GM23338 (cell line): ENCODE data around the gene TCERG1L. TPM values are rescaled to one million over a fixed set of nuclear protein-coding genes. Genes with fewer than 3 reads are reported as not detected.

Experiments
- ATAC-seq: fragments of 200-7000 bp; cut with Tn5 transposase; 3 replicates; pipeline ENCODE4 v1.9.1; 2020
- DNase-seq: peaks from one replicate; pipeline ENCODE4 v3.0.0-alpha.2; 2015; ENCODE audit warnings: low spot score
- H2AFZ ChIP-seq: fragments of 200-600 bp; sonication (generic); 2 replicates; pipeline ENCODE4 v1.8.0; 2016; ENCODE audit warnings: antibody characterized with exemption, mild to moderate bottlenecking, moderate library complexity
- H3F3A ChIP-seq: fragments of 200-600 bp; sonication (generic); replicated peaks from 2 replicates; pipeline ENCODE4 v1.8.0; 2017; ENCODE audit warnings: antibody characterized with exemption, mixed run types, low read depth
- H3K27ac ChIP-seq: fragments of 200-600 bp; sonication (generic); 2 replicates; pipeline ENCODE4 v1.6.1; 2016; ENCODE audit warnings: low read depth
- H3K27me3 ChIP-seq: fragments of 200-600 bp; sonication (generic); 2 replicates; pipeline ENCODE4 v1.8.0; 2016; ENCODE audit warnings: mild to moderate bottlenecking, mixed run types, moderate library complexity; ENCODE audit not compliant: insufficient read depth
- H3K36me3 ChIP-seq: fragments of 200-600 bp; sonication (generic); 2 replicates; pipeline ENCODE4 v1.8.0; 2016; ENCODE audit warnings: mild to moderate bottlenecking; ENCODE audit not compliant: insufficient read depth
- H3K4me1 ChIP-seq: fragments of 200-600 bp; sonication (generic); 2 replicates; pipeline ENCODE4 v1.8.0; 2016; ENCODE audit warnings: mild to moderate bottlenecking, moderate library complexity; ENCODE audit not compliant: insufficient read depth
- H3K4me2 ChIP-seq: fragments of 200-600 bp; sonication (generic); 2 replicates; pipeline ENCODE4 v1.7.1; 2017; ENCODE audit warnings: mixed run types
- H3K4me3 ChIP-seq: fragments of 200-600 bp; sonication (generic); 2 replicates; pipeline ENCODE4 v1.6.1; 2016; ENCODE audit warnings: mixed run types
- H3K79me2 ChIP-seq: fragments of 200-600 bp; sonication (generic); replicated peaks from 2 replicates; pipeline ENCODE4 v1.8.0; 2017; ENCODE audit warnings: mild to moderate bottlenecking; ENCODE audit not compliant: insufficient read depth
- H3K9me2 ChIP-seq: fragments of 200-600 bp; sonication (generic); 2 replicates; pipeline ENCODE4 v1.8.0; 2017; ENCODE audit not compliant: insufficient read depth
- H4K20me1 ChIP-seq: fragments of 200-600 bp; sonication (generic); replicated peaks from 2 replicates; pipeline ENCODE4 v1.8.0; 2017; ENCODE audit warnings: mild to moderate bottlenecking; ENCODE audit not compliant: insufficient read depth
- H3K27ac Mint-ChIP-seq: 2 replicates; pipeline ENCODE4 v1.8.0; 2020; ENCODE audit warnings: inconsistent platforms, mild to moderate bottlenecking, moderate library complexity, mixed read lengths
- H3K27me3 Mint-ChIP-seq: 3 replicates; pipeline ENCODE4 v1.8.0; 2022; ENCODE audit warnings: low read depth, mild to moderate bottlenecking, moderate library complexity, mixed read lengths, inconsistent platforms; ENCODE audit not compliant: insufficient read depth, poor library complexity
- H3K36me3 Mint-ChIP-seq: 3 replicates; pipeline ENCODE4 v1.8.0; 2021; ENCODE audit warnings: low read depth, mild to moderate bottlenecking, inconsistent platforms, moderate library complexity, mixed read lengths
- H3K4me1 Mint-ChIP-seq: 3 replicates; pipeline ENCODE4 v1.8.0; 2020; ENCODE audit warnings: mild to moderate bottlenecking, inconsistent platforms, mixed read lengths
- H3K4me3 Mint-ChIP-seq: 3 replicates; pipeline ENCODE4 v1.8.0; 2021; ENCODE audit warnings: moderate library complexity, mild to moderate bottlenecking, inconsistent platforms, mixed read lengths
- H3K9me3 Mint-ChIP-seq: 3 replicates; pipeline ENCODE4 v1.8.0; 2020; ENCODE audit warnings: moderate library complexity, mild to moderate bottlenecking, inconsistent platforms, mixed read lengths
- CREB1 ChIP-seq: fragments of 250-450 bp; sonication (Bioruptor Pico); IDR thresholded peaks from 2 replicates; pipeline ENCODE4 v1.5.0; 2020; ENCODE audit warnings: low read depth, mild to moderate bottlenecking, moderate library complexity
- CTCF ChIP-seq, 2 experiments: fragments of 200-600 bp in 1 of 2; sonication (generic) in 1 of 2; conservative IDR thresholded peaks; 2 replicates each; pipeline versions ENCODE4 v1.5.1 to v1.6.1; 2016 to 2017; ENCODE audit warnings: antibody characterized with exemption in 2 of 2, low read depth in 2 of 2, mild to moderate bottlenecking in 2 of 2, moderate library complexity in 1 of 2
- ETS1 ChIP-seq: IDR thresholded peaks from 2 replicates; pipeline ENCODE4 v1.6.1; 2016; ENCODE audit warnings: antibody characterized with exemption
- EZH2 ChIP-seq: fragments of 200-600 bp; sonication (generic); IDR thresholded peaks from one replicate; pipeline ENCODE4 v1.8.0; 2017; ENCODE audit warnings: antibody characterized with exemption, mild to moderate bottlenecking, low read depth; ENCODE audit not compliant: unreplicated experiment
- EZH2phosphoT487 ChIP-seq: fragments of 200-600 bp; sonication (generic); IDR thresholded peaks from one replicate; pipeline ENCODE4 v1.8.1; 2018; ENCODE audit warnings: antibody characterized with exemption; ENCODE audit not compliant: unreplicated experiment
- JUNB ChIP-seq: IDR thresholded peaks from one replicate; pipeline ENCODE4 v1.6.1; 2016; ENCODE audit warnings: antibody characterized with exemption; ENCODE audit not compliant: unreplicated experiment
- NANOG ChIP-seq: IDR thresholded peaks from 2 replicates; pipeline ENCODE4 v1.6.1; 2016; ENCODE audit warnings: antibody characterized with exemption, borderline replicate concordance
- POLR2AphosphoS5 ChIP-seq: IDR thresholded peaks from 2 replicates; pipeline ENCODE4 v1.6.1; 2016; ENCODE audit warnings: antibody characterized with exemption, low read depth
- REST ChIP-seq: IDR thresholded peaks from one replicate; pipeline ENCODE4 v1.6.1; 2018; ENCODE audit warnings: antibody characterized with exemption; ENCODE audit not compliant: unreplicated experiment
- STAT1 ChIP-seq: IDR thresholded peaks from one replicate; pipeline ENCODE4 v1.6.1; 2016; ENCODE audit warnings: antibody characterized with exemption; ENCODE audit not compliant: unreplicated experiment
- ZNF114 ChIP-seq: fragments of 250-450 bp; sonication (Bioruptor Pico); IDR thresholded peaks from 2 replicates; pipeline ENCODE4 v1.5.0; 2020; ENCODE audit warnings: mild to moderate bottlenecking, moderate library complexity
- ZNF331 ChIP-seq: fragments of 250-450 bp; sonication (Bioruptor Pico); IDR thresholded peaks from 2 replicates; pipeline ENCODE4 v1.5.0; 2020; ENCODE audit warnings: low read depth, mild to moderate bottlenecking, moderate library complexity
- ZNF462 ChIP-seq: fragments of 250-450 bp; sonication (Bioruptor Pico); IDR thresholded peaks from 2 replicates; pipeline ENCODE4 v1.5.0; 2020; ENCODE audit warnings: mild to moderate bottlenecking, moderate library complexity
- polyA plus RNA-seq: library from polyadenylated mRNA; unstranded; fragments of >200 nt; fragmentation: Nextera tagmentation; extraction: Ambion mirVana; gene quantifications from 2 replicates; pipeline ENCODE4 v1.2.1, GENCODE V29; 2016
- total RNA-seq: library from RNA; depleted of rRNA; stranded (reverse); fragments of >200 nt; shearing (Covaris generic); gene quantifications from 2 replicates; pipeline ENCODE4 v1.2.3, GENCODE V29; 2014

The TCERG1L gene
- total and polyA plus RNA-seq, 2 experiments from 2014 or later = 3.9 to 5.5 TPM

- Histone ChIP-seq H3K9me2 (no peaks in the 10 kb centered on the region), H3K36me3 (no peaks in the 10 kb centered on the region), H3K79me2 (no peaks in the 10 kb centered on the region), H3K27ac (no peak overlapping the region), H3K4me3 (no peak overlapping the region), H3F3A (no peaks in the 10 kb centered on the region), H2AFZ (no peak overlapping the region), H3K4me1 (no peaks in the 10 kb centered on the region), H3K4me2 (no peak overlapping the region), H4K20me1 (no peaks in the 10 kb centered on the region), H3K27me3 (no peaks in the 10 kb centered on the region)
- Mint-ChIP-seq H3K27me3 (no peaks in the 10 kb centered on the region), H3K4me1 (no peaks in the 10 kb centered on the region; the same call in 2 of the 3 replicates), H3K4me3 (no peak overlapping the region), H3K36me3 (peaks cover 24% of the 10 kb centered on the region; the same call in 2 of the 3 replicates), H3K27ac (no peak overlapping the region), H3K9me3 (peaks cover 72% of the 10 kb centered on the region)
- TF ChIP-seq REST (no peak), POLR2AphosphoS5 (no peak), EZH2phosphoT487 (no peak), ZNF462 (CRISPR knock-in tag) (no peak), CREB1 (CRISPR knock-in tag) (no peak), EZH2 (no peak), STAT1 (no peak), CTCF (conservative IDR thresholded peaks at IDR 0.05; ENCODE audit: low read depth in 2 of 2) (no peak), JUNB (no peak), ETS1 (no peak), ZNF331 (CRISPR knock-in tag) (no peak), ZNF114 (CRISPR knock-in tag) (no peak), NANOG (no peak)
- ATAC-seq (no peak), DNase-seq (no peak)
Measured at GRCh38 chr10:131184503-131184902, 127.0 kb downstream of the TCERG1L start.
